Activated CD4-positive, alpha-beta memory T cell treated with anti-CD3 and anti-CD28 coated beads, Interleukin-2, amount 10 ng/mL, durations not matched to agents 7 days and 5 days (primary cell): ENCODE measurements around the gene BBX. TPM values are rescaled to one million over a fixed set of nuclear protein-coding genes. Genes with fewer than 3 reads are reported as not detected.

ENCODE experiments used
- CTCF ChIA-PET: fragments of 350-600 bp; sonication (Branson Sonifier 250); formaldehyde crosslinking; loops from one replicate; lab custom pipeline; 2021; ENCODE audit warnings: antibody characterized with exemption, inconsistent platforms; lab: Charles Lee
- POLR2A ChIA-PET: fragments of 350-600 bp; sonication (Branson Sonifier 250); formaldehyde crosslinking; loops from one replicate; lab custom pipeline; 2021; ENCODE audit warnings: antibody characterized with exemption; lab: Charles Lee
- DNase-seq: peaks from one replicate; pipeline ENCODE4 v3.0.0-alpha.2; 2020
- H3K27ac Mint-ChIP-seq: one replicate; pipeline ENCODE4 v1.8.0; 2021; ENCODE audit warnings: mild to moderate bottlenecking, mixed read lengths
- H3K27me3 Mint-ChIP-seq: one replicate; pipeline ENCODE4 v1.8.0; 2021; ENCODE audit warnings: mixed read lengths
- H3K36me3 Mint-ChIP-seq: one replicate; pipeline ENCODE4 v1.8.0; 2021; ENCODE audit warnings: low read depth, mixed read lengths
- H3K4me1 Mint-ChIP-seq: one replicate; pipeline ENCODE4 v1.8.0; 2021; ENCODE audit warnings: mixed read lengths
- H3K4me3 Mint-ChIP-seq: one replicate; pipeline ENCODE4 v1.8.0; 2021; ENCODE audit warnings: mild to moderate bottlenecking, mixed read lengths
- H3K9me3 Mint-ChIP-seq: one replicate; pipeline ENCODE4 v1.8.0; 2021; ENCODE audit warnings: mixed read lengths
- total RNA-seq, 2 experiments: library from RNA; stranded (reverse); gene quantifications; one replicate each; pipeline ENCODE4 v1.2.3, GENCODE V29; 2021

The BBX gene
- total RNA-seq, 2 experiments from 2014 or later = 38.9 to 42.4 TPM

- POLR2A ChIA-PET = no interaction called here
- CTCF ChIA-PET = no interaction called here
- H3K27me3 Mint-ChIP-seq = no peaks in the 10 kb centered on the region
- H3K36me3 Mint-ChIP-seq = peaks cover 7% of the 10 kb centered on the region
- H3K4me1 Mint-ChIP-seq = peaks cover 9% of the 10 kb centered on the region
- no peak for DNase-seq
- no peaks in the 10 kb centered on the region for H3K9me3 Mint-ChIP-seq
- H3K4me3 Mint-ChIP-seq = no peak overlapping the region
- H3K27ac Mint-ChIP-seq = no peak overlapping the region
These were observed 128.0 kb downstream of the BBX start for GRCh38 chr3:107650788-107651187.

GRCh38 chr3:107651782-107652181, 129.0 kb downstream of the BBX start:
- no peak overlapping the region for H3K27ac Mint-ChIP-seq
- H3K4me1 Mint-ChIP-seq = peaks cover 9% of the 10 kb centered on the region
- no peak overlapping the region for H3K4me3 Mint-ChIP-seq
- H3K9me3 Mint-ChIP-seq = no peaks in the 10 kb centered on the region
- CTCF ChIA-PET = interaction anchor here (0.7 kb wide), 1 partner anchor 845 kb away, joined by 4 read pairs; no protein-coding TSS in a partner anchor
- peaks cover 7% of the 10 kb centered on the region for H3K36me3 Mint-ChIP-seq
- H3K27me3 Mint-ChIP-seq = no peaks in the 10 kb centered on the region
- POLR2A ChIA-PET = no interaction called here
- DNase-seq = no peak

GRCh38 chr3:107654218-107654617, 131.5 kb downstream of the BBX start:
- no peaks in the 10 kb centered on the region for H3K27me3 Mint-ChIP-seq
- no peak overlapping the region for H3K4me3 Mint-ChIP-seq
- POLR2A ChIA-PET = no interaction called here
- H3K4me1 Mint-ChIP-seq = peaks cover 9% of the 10 kb centered on the region
- no peak overlapping the region for H3K27ac Mint-ChIP-seq
- H3K36me3 Mint-ChIP-seq = peaks cover 4% of the 10 kb centered on the region
- DNase-seq = no peak
- H3K9me3 Mint-ChIP-seq = no peaks in the 10 kb centered on the region
- CTCF ChIA-PET = no interaction called here

GRCh38 chr3:107657971-107658370, 135.2 kb downstream of the BBX start:
- POLR2A ChIA-PET = no interaction called here
- Mint-ChIP-seq H3K4me1 (peaks cover 16% of the 10 kb centered on the region), H3K27ac (no peak overlapping the region), H3K9me3 (no peaks in the 10 kb centered on the region), H3K36me3 (no peaks in the 10 kb centered on the region), H3K27me3 (no peaks in the 10 kb centered on the region), H3K4me3 (no peak overlapping the region)
- CTCF ChIA-PET = interaction anchor here (1.1 to 6.0 kb wide), 2 partner anchors 18 to 32 kb away, joined by 3 to 38 read pairs; no protein-coding TSS in a partner anchor
- DNase-seq = no peak

- H3K4me3 Mint-ChIP-seq = no peak overlapping the region
- ChIA-PET POLR2A (interaction anchor here (1.6 kb wide), 1 partner anchor 62 kb away, joined by 4 read pairs; no protein-coding TSS in a partner anchor), CTCF (interaction anchor here (0.5 to 6.0 kb wide), 11 partner anchors 10 to 267 kb away, joined by 3 to 38 read pairs (median 6); no protein-coding TSS in a partner anchor)
- H3K4me1 Mint-ChIP-seq = peaks cover 16% of the 10 kb centered on the region
- no peaks in the 10 kb centered on the region for H3K36me3 Mint-ChIP-seq
- no peaks in the 10 kb centered on the region for H3K27me3 Mint-ChIP-seq
- H3K9me3 Mint-ChIP-seq = no peaks in the 10 kb centered on the region
- H3K27ac Mint-ChIP-seq = no peak overlapping the region
- no peak for DNase-seq
These were observed 137.7 kb downstream of the BBX start for GRCh38 chr3:107660306-107660976.

- DNase-seq = no peak
- ChIA-PET POLR2A (interaction anchor here (0.7 to 1.6 kb wide), 2 partner anchors 20 to 63 kb away, joined by 3 to 4 read pairs; no protein-coding TSS in a partner anchor), CTCF (interaction anchor here (0.6 to 6.0 kb wide), 6 partner anchors 9 to 1387 kb away, joined by 3 to 38 read pairs (median 6); no protein-coding TSS in a partner anchor)
- Mint-ChIP-seq H3K4me3 (no peak overlapping the region), H3K36me3 (no peaks in the 10 kb centered on the region), H3K9me3 (no peaks in the 10 kb centered on the region), H3K4me1 (peaks cover 16% of the 10 kb centered on the region), H3K27ac (no peak overlapping the region), H3K27me3 (no peaks in the 10 kb centered on the region)
These were observed 138.8 kb downstream of the BBX start for GRCh38 chr3:107661447-107662123.

- Mint-ChIP-seq H3K27ac (no peak overlapping the region), H3K9me3 (no peaks in the 10 kb centered on the region)
These were observed 139.4 kb downstream of the BBX start for GRCh38 chr3:107662124-107662507.

GRCh38 chr3:107662586-107662985, 139.8 kb downstream of the BBX start:
- no peak for DNase-seq
- H3K27ac Mint-ChIP-seq = no peak overlapping the region
- H3K36me3 Mint-ChIP-seq = no peaks in the 10 kb centered on the region
- ChIA-PET CTCF (interaction anchor here (0.6 to 6.0 kb wide), 5 partner anchors 13 to 1386 kb away, joined by 3 to 38 read pairs (median 4); no protein-coding TSS in a partner anchor), POLR2A (no interaction called here)
- H3K27me3 Mint-ChIP-seq = no peaks in the 10 kb centered on the region
- H3K4me3 Mint-ChIP-seq = no peak overlapping the region
- peaks cover 16% of the 10 kb centered on the region for H3K4me1 Mint-ChIP-seq
- no peaks in the 10 kb centered on the region for H3K9me3 Mint-ChIP-seq

More at GRCh38 chr3:107662124-107662507, 139.4 kb downstream of the BBX start:
- Mint-ChIP-seq H3K36me3 (no peaks in the 10 kb centered on the region), H3K4me1 (peaks cover 16% of the 10 kb centered on the region), H3K27me3 (no peaks in the 10 kb centered on the region), H3K4me3 (no peak overlapping the region)
- no peak for DNase-seq
- CTCF ChIA-PET = interaction anchor here (0.6 to 6.0 kb wide), 5 partner anchors 13 to 1386 kb away, joined by 3 to 38 read pairs (median 4); no protein-coding TSS in a partner anchor
- POLR2A ChIA-PET = no interaction called here

- Mint-ChIP-seq H3K36me3 (no peaks in the 10 kb centered on the region), H3K27ac (no peak overlapping the region), H3K9me3 (no peaks in the 10 kb centered on the region), H3K4me3 (no peak overlapping the region), H3K27me3 (no peaks in the 10 kb centered on the region), H3K4me1 (peaks cover 16% of the 10 kb centered on the region)
- POLR2A ChIA-PET = no interaction called here
- CTCF ChIA-PET = interaction anchor here (1.3 to 6.0 kb wide), 4 partner anchors 12 to 264 kb away, joined by 3 to 38 read pairs (median 10); no protein-coding TSS in a partner anchor
- no peak for DNase-seq
These were observed 140.5 kb downstream of the BBX start for GRCh38 chr3:107663266-107663665.

GRCh38 chr3:107664614-107665013, 141.9 kb downstream of the BBX start:
- H3K4me1 Mint-ChIP-seq = peaks cover 16% of the 10 kb centered on the region
- no peaks in the 10 kb centered on the region for H3K27me3 Mint-ChIP-seq
- no peaks in the 10 kb centered on the region for H3K36me3 Mint-ChIP-seq
- no peak overlapping the region for H3K27ac Mint-ChIP-seq
- no peak overlapping the region for H3K4me3 Mint-ChIP-seq
- H3K9me3 Mint-ChIP-seq = no peaks in the 10 kb centered on the region
- DNase-seq = no peak
- POLR2A ChIA-PET = no interaction called here
- CTCF ChIA-PET = interaction anchor here (1.1 to 1.9 kb wide), 2 partner anchors 11 to 263 kb away, joined by 3 to 11 read pairs; no protein-coding TSS in a partner anchor

- Mint-ChIP-seq H3K36me3 (no peaks in the 10 kb centered on the region), H3K27ac (no peak overlapping the region), H3K9me3 (no peaks in the 10 kb centered on the region), H3K27me3 (no peaks in the 10 kb centered on the region), H3K4me1 (peaks cover 16% of the 10 kb centered on the region), H3K4me3 (no peak overlapping the region)
- ChIA-PET CTCF (interaction anchor here (1.1 to 1.9 kb wide), 3 partner anchors 10 to 262 kb away, joined by 3 to 11 read pairs (median 3); no protein-coding TSS in a partner anchor), POLR2A (no interaction called here)
- DNase-seq = no peak
These were observed 142.6 kb downstream of the BBX start for GRCh38 chr3:107665351-107665750.

- Mint-ChIP-seq H3K36me3 (no peaks in the 10 kb centered on the region), H3K4me3 (no peak overlapping the region), H3K27ac (no peak overlapping the region), H3K9me3 (no peaks in the 10 kb centered on the region), H3K4me1 (peaks cover 6% of the 10 kb centered on the region), H3K27me3 (no peaks in the 10 kb centered on the region)
- DNase-seq = no peak
- ChIA-PET CTCF (interaction anchor here (1.3 kb wide), 1 partner anchor 9 kb away, joined by 4 read pairs; no protein-coding TSS in a partner anchor), POLR2A (no interaction called here)
These were observed 144.1 kb downstream of the BBX start for GRCh38 chr3:107666853-107667252.

- POLR2A ChIA-PET = no interaction called here
- Mint-ChIP-seq H3K9me3 (no peaks in the 10 kb centered on the region), H3K27ac (no peak overlapping the region), H3K4me1 (no peaks in the 10 kb centered on the region), H3K4me3 (no peak overlapping the region), H3K36me3 (no peaks in the 10 kb centered on the region), H3K27me3 (no peaks in the 10 kb centered on the region)
- CTCF ChIA-PET = no interaction called here
- DNase-seq = no peak
These were observed 145.7 kb downstream of the BBX start for GRCh38 chr3:107668416-107668815.
